Stimulated activated CD4-positive, alpha-beta T cell treated with anti-CD3 and anti-CD28 coated beads, Interleukin-1b, Interleukin-23, amount 100 ng/mL, for 24 hours (primary cell): ENCODE measurements around the gene UGP2.
"Not testable (repeated sequence)": the region's sequence is repeated elsewhere in the genome, so short reads cannot be mapped to it uniquely, and the experiment has no call there.

ENCODE experiments used
- DNase-seq, 4 experiments: peaks; one replicate each; pipeline ENCODE4 v3.0.0-alpha.2; 2020; ENCODE audit warnings: low read depth in 4 of 4, low spot score in 1 of 4

UGP2 gene

GRCh38 chr2:63891488-63892030, 49.9 kb downstream of the UGP2 start:
- no peak for DNase-seq

GRCh38 chr2:63893163-63893562, 51.5 kb downstream of the UGP2 start:
- DNase-seq, result no peak

- no peak for DNase-seq
Observed at GRCh38 chr2:63894167-63894566, 52.5 kb downstream of the UGP2 start.

- no peak for DNase-seq
Observed at GRCh38 chr2:63898839-63899238, 57.1 kb downstream of the UGP2 start.

GRCh38 chr2:63899639-63900038, 57.9 kb downstream of the UGP2 start:
- DNase-seq, result no peak

GRCh38 chr2:63902149-63902548, 60.5 kb downstream of the UGP2 start:
- no peak for DNase-seq

GRCh38 chr2:63903003-63903402, 61.3 kb downstream of the UGP2 start:
- no peak for DNase-seq

- DNase-seq, result no peak
Observed at GRCh38 chr2:63914311-63914710, 72.6 kb downstream of the UGP2 start.

GRCh38 chr2:63926815-63927214, 85.1 kb downstream of the UGP2 start:
- no peak for DNase-seq

GRCh38 chr2:63932104-63932503, 90.4 kb downstream of the UGP2 start:
- not testable (repeated sequence) for DNase-seq
